Colonic mucosa (tissue), 4 donors: ENCODE measurements around the gene PRRG4. TPM values are rescaled to one million over a fixed set of nuclear protein-coding genes. Genes with fewer than 3 reads are reported as not detected.

Experiments used
- DNase-seq: peaks from one replicate; pipeline ENCODE4 v3.0.0-alpha.2; 2020
- H3K27ac ChIP-seq: fragments of 200-600 bp; one replicate; pipeline ENCODE4 v1.8.0; 2021
- H3K27me3 ChIP-seq: fragments of 200-600 bp; one replicate; pipeline ENCODE4 v1.8.0; 2021
- H3K36me3 ChIP-seq: fragments of 200-600 bp; one replicate; pipeline ENCODE4 v1.8.0; 2021
- H3K4me1 ChIP-seq: fragments of 200-600 bp; one replicate; pipeline ENCODE4 v1.8.0; 2021; ENCODE audit warnings: mild to moderate bottlenecking
- H3K4me3 ChIP-seq: fragments of 200-600 bp; one replicate; pipeline ENCODE4 v1.8.0; 2021
- H3K9ac ChIP-seq, 2 donors: one replicate each; pipeline ENCODE4 v1.7.0; 2013; ENCODE audit warnings: control low read depth in 2 of 2, low read depth in 2 of 2, low read length in 2 of 2
- H3K9me3 ChIP-seq: fragments of 200-600 bp; one replicate; pipeline ENCODE4 v1.8.0; 2021
- intact Hi-C: fragments of 100-400 bp; cut with DNase I; formaldehyde crosslinking; loops from one replicate; pipeline ENCODE4 v1.14.1; 2022
- total RNA-seq, 2 donors: library from RNA; stranded (reverse); fragmentation: NEBNext Ultra II Directional in 1 of 2; extraction: Animal tissue kit (Norgen Biotek cat#: 25700) in 1 of 2; gene quantifications; one replicate each; pipeline ENCODE4 v1.2.1, GENCODE V29; 2021
- TF ChIP-seq, protein P1 (sequence below): fragments of 200-600 bp; IDR thresholded peaks from one replicate; pipeline ENCODE4 v1.8.0; 2022; ENCODE audit warnings: antibody characterized with exemption, mild to moderate bottlenecking
- donor health status: healthy.
- donor health status: DM: no; HTN: no; CAD: no.
- donor health status: DM: no; HTN: no; CAD: no.

PRRG4 gene
- total RNA-seq, 2 donors from 2014 or later = 11.5 to 18.6 TPM

DNA sequence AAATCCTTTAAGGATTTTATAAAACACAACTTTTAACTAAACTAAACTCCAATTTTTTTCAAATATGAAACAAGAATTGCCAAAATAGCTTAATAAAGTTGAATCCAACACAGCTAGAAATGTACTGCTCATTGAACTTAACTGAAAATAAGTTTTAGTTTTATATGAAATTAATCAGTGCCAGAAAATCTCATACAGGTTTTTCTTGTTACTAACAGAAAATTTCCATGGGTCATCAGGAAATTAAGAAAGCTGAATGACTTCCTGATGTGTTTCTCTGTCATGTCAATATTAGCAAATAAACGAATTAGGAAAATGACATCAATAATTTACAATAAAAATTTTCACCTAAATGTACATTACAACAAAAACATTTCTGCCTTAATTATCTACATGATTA, 38.8 kb upstream of the PRRG4 start:
- Histone ChIP-seq H3K4me1 (no peaks in the 10 kb centered on the region), H3K9ac (no peak overlapping the region), H3K4me3 (no peak overlapping the region), H3K27me3 (no peaks in the 10 kb centered on the region), H3K27ac (no peak overlapping the region), H3K9me3 (no peaks in the 10 kb centered on the region), H3K36me3 (no peaks in the 10 kb centered on the region)
- TF ChIP-seq, protein P1, sequence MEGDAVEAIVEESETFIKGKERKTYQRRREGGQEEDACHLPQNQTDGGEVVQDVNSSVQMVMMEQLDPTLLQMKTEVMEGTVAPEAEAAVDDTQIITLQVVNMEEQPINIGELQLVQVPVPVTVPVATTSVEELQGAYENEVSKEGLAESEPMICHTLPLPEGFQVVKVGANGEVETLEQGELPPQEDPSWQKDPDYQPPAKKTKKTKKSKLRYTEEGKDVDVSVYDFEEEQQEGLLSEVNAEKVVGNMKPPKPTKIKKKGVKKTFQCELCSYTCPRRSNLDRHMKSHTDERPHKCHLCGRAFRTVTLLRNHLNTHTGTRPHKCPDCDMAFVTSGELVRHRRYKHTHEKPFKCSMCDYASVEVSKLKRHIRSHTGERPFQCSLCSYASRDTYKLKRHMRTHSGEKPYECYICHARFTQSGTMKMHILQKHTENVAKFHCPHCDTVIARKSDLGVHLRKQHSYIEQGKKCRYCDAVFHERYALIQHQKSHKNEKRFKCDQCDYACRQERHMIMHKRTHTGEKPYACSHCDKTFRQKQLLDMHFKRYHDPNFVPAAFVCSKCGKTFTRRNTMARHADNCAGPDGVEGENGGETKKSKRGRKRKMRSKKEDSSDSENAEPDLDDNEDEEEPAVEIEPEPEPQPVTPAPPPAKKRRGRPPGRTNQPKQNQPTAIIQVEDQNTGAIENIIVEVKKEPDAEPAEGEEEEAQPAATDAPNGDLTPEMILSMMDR = no peak
- intact Hi-C loops = loop anchor here (5.0 kb wide), 1 partner anchor 469 kb away; no protein-coding TSS in a partner anchor
- DNase-seq = no peak

DNA sequence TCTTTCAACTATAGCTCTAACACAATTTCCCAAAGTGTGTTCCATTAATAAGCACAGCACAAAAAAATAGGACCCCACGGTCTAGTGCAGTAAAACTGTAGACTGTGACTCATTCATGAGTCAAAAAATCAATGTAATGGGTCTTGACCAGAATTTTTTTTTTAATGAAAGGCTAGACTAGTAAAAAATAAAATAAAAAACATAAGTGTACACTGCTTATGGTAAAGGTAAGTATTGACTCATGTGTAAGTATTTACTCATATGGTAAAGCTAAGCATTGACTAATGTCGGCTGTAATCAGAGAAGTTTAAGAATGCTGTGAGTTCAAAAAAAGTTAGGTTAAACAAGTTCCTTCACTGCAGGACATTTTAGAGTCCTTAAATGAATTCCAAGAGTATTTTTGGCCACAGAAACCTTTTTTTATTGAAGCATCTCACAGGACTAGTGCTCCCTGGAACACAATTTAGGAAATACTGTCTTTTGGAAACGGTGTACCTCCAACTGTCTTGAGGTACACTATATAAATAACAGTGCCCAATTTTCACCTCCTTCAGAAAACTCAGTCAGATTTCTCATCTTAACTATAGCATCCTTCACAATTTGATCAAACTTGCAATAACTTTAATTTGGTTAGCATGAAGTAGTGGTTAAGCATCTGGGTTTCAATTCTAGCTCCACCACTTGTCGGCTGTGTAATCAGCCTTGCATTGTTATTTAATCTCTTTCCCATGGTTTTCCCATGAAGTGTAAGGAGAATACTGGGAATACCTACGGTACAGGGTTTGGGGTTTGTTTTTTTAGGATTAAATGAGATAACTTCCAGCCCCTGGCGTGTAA, 37.4 kb upstream of the PRRG4 start:
- Histone ChIP-seq H3K36me3 (no peaks in the 10 kb centered on the region), H3K9me3 (no peaks in the 10 kb centered on the region), H3K9ac (no peak overlapping the region), H3K27ac (no peak overlapping the region), H3K27me3 (no peaks in the 10 kb centered on the region), H3K4me3 (no peak overlapping the region), H3K4me1 (no peaks in the 10 kb centered on the region)
- DNase-seq = no peak
- TF ChIP-seq, protein P1 = no peak
- intact Hi-C loops = loop anchor here (5.0 kb wide), 1 partner anchor 470 kb away; no protein-coding TSS in a partner anchor

DNA sequence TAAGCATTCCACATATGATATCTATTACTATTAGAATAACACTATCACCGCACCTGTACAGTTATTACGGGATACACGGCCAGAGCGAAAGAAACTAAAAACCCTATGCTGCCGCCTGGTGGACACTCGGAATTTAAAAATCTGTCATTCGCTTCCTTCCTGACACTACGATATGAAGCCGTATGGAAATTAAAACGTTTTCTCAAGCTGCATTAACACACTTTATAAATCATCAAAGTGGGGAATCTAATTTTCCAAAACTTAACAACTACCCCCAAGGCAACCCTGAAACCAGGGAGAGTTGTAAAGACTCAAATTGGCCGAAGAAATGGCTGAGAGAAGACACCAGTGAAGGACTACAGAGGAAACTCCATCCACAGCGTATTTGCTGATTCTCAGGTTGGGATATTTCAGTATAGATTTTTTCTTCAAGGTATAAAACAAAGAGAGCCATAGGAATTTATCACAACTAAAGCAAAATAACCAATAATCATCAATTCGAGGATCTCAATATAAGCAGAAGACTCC, 36.7 kb upstream of the PRRG4 start:
- H3K27me3 ChIP-seq = no peaks in the 10 kb centered on the region
- no peaks in the 10 kb centered on the region for H3K9me3 ChIP-seq
- TF ChIP-seq, protein P1 = peak; percentile 50
- intact Hi-C loops = loop anchor here (5.0 kb wide), 1 partner anchor 471 kb away; no protein-coding TSS in a partner anchor
- no peak overlapping the region for H3K4me3 ChIP-seq
- peak; percentile 67 for DNase-seq
- no peak overlapping the region for H3K9ac ChIP-seq
- no peaks in the 10 kb centered on the region for H3K4me1 ChIP-seq
- H3K36me3 ChIP-seq = no peaks in the 10 kb centered on the region
- no peak overlapping the region for H3K27ac ChIP-seq

DNA sequence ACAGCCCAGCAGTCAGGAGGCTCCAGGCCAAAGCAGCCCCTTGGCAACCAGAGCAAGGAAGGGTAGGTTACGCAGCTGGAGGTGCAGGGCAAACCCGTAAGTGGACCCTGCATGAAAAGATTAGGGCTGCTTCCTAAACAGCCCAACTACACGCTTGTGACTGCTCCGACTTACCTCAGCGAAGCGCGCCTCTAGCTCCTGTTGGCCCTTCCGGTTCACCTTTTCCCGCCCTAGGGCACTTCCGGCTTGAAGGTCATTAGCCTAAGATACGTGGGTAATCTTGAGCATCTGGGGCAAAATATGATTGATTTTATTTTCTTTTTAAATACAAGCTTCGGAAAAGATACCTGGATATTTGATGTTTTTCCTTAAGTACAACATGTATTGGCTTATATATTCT, 35.3 kb upstream of the PRRG4 start, which contains the start of gene CCDC73:
Gene CCDC73 (minus strand): TSS at position 224 of the 400 bp plus-strand sequence. CDS start 34,419 bp downstream, outside the sequence.
- no peaks in the 10 kb centered on the region for H3K4me1 ChIP-seq
- TF ChIP-seq, protein P1 = no peak
- H3K27ac ChIP-seq = no peak within 1 kb of the TSS
- no peaks in the 10 kb centered on the region for H3K27me3 ChIP-seq
- H3K4me3 ChIP-seq = no peak within 1 kb of the TSS
- H3K9ac ChIP-seq = no peak within 1 kb of the TSS
- intact Hi-C loops = loop anchor here (5.0 kb wide), 1 partner anchor 472 kb away; no protein-coding TSS in a partner anchor
- H3K36me3 ChIP-seq = no peaks in the 10 kb centered on the region
- DNase-seq = no peak
- no peaks in the 10 kb centered on the region for H3K9me3 ChIP-seq

DNA sequence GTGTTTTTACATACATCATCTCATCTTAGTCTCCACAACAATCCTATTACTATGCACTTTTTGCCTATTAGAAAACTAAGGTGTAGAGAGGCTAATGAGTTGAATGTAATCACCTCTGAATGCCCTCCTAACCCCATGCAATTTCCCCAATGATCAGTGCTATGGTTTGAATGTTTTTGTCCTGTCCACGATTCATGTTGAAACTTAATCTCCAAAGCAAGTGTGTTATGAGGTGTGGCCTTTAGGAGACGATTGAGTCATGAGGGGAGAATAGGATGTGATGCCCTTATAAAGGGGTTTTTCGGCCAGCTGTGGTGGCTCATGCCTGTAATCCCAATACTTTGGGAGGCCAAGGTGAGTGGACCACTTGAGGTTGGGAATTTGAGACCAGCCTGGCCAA, 33.3 kb upstream of the PRRG4 start:
- Histone ChIP-seq H3K27ac (no peak overlapping the region), H3K36me3 (no peaks in the 10 kb centered on the region), H3K4me1 (no peaks in the 10 kb centered on the region), H3K9ac (no peak overlapping the region), H3K9me3 (no peaks in the 10 kb centered on the region), H3K4me3 (no peak overlapping the region), H3K27me3 (no peaks in the 10 kb centered on the region)
- TF ChIP-seq, protein P1 = no peak
- no peak for DNase-seq
- intact Hi-C loops = no loop called here
